Mucosa of descending colon (tissue), 3 donors: ENCODE data around the gene HLA-C. TPM values are rescaled to one million over a fixed set of nuclear protein-coding genes. Genes with fewer than 3 reads are reported as not detected.
"Not testable (repeated sequence)": the region's sequence is repeated elsewhere in the genome, so short reads cannot be mapped to it uniquely, and the experiment has no call there.

Experiments
- ATAC-seq: fragments of 200-7000 bp; cut with Tn5 transposase; one replicate; pipeline ENCODE4 v1.9.1; 2020; ENCODE audit warnings: mild to moderate bottlenecking, moderate library complexity
- DNase-seq, 3 donors: peaks; one replicate each; pipeline ENCODE4 v3.0.0-alpha.2; 2020
- H3K36me3 ChIP-seq: fragments of 200-600 bp; one replicate; pipeline ENCODE4 v1.8.0; 2021; ENCODE audit warnings: low read depth, mild to moderate bottlenecking
- H3K4me1 ChIP-seq: fragments of 200-600 bp; one replicate; pipeline ENCODE4 v1.8.0; 2021; ENCODE audit warnings: low read depth, mild to moderate bottlenecking
- H3K4me3 ChIP-seq: fragments of 200-600 bp; one replicate; pipeline ENCODE4 v1.8.0; 2021; ENCODE audit warnings: mild to moderate bottlenecking
- H3K9me3 ChIP-seq: fragments of 200-600 bp; one replicate; pipeline ENCODE4 v1.8.0; 2021; ENCODE audit warnings: mild to moderate bottlenecking
- CTCF ChIP-seq: fragments of 200-600 bp; IDR thresholded peaks from one replicate; pipeline ENCODE4 v1.8.0; 2022; ENCODE audit warnings: antibody characterized with exemption, mild to moderate bottlenecking
- intact Hi-C, 2 donors: fragments of 100-400 bp; cut with DNase I in 1 of 2; cut with micrococcal nuclease in 1 of 2; formaldehyde crosslinking; loops; one replicate each; pipeline versions ENCODE4 v1.11.0 to v1.11.1; 2022; cut with DNase I, micrococcal nuclease
- total RNA-seq, 3 donors: library from RNA; stranded (reverse); fragmentation: NEBNext Ultra II Directional in 2 of 3; extraction: Animal tissue kit (Norgen Biotek cat#: 25700) in 2 of 3; gene quantifications; one replicate each; pipeline versions ENCODE4 v1.2.1 to v1.2.4, GENCODE V29; 2021 to 2023
- donor health status: DM: no; HTN: no; CAD: no; lungs with moderate emphysema.
- donor health status: DM: no; HTN: no; CAD: no.
- donor health status: DM: no; HTN: yes; CAD: no.

The HLA-C gene
- total RNA-seq, 3 donors from 2014 or later = 965 to 2,616 (median 1,478) TPM

- Histone ChIP-seq H3K4me1 (no peaks in the 10 kb centered on the region), H3K4me3 (no peak overlapping the region), H3K36me3 (no peaks in the 10 kb centered on the region), H3K9me3 (no peaks in the 10 kb centered on the region)
- DNase-seq = no peak
- TF ChIP-seq CTCF = no peak
- no peak for ATAC-seq
- intact Hi-C loops = no loop called here
These were observed 32.0 kb downstream of the HLA-C start for GRCh38 chr6:31239854-31240253.

- intact Hi-C loops = not testable (repeated sequence)
These were observed 37.8 kb downstream of the HLA-C start for GRCh38 chr6:31234101-31234500.

GRCh38 chr6:31228476-31228875 is 43.4 kb downstream of the HLA-C start:
- intact Hi-C loops = no loop called here
- DNase-seq (peak; percentile 29 to 57 (median 43)), ATAC-seq (peak; percentile 92)
- Histone ChIP-seq H3K9me3 (no peaks in the 10 kb centered on the region), H3K4me3 (no peak overlapping the region), H3K4me1 (peaks cover 3% of the 10 kb centered on the region), H3K36me3 (no peaks in the 10 kb centered on the region)
- no peak for TF ChIP-seq CTCF

More at GRCh38 chr6:31234101-31234500, 37.8 kb downstream of the HLA-C start:
- H3K4me1 ChIP-seq, H3K36me3 ChIP-seq, H3K9me3 ChIP-seq, ATAC-seq, DNase-seq, H3K4me3 ChIP-seq: not testable (repeated sequence)

GRCh38 chr6:31227143-31227542 is 44.7 kb downstream of the HLA-C start:
- Histone ChIP-seq H3K4me3 (no peak overlapping the region), H3K4me1 (peaks cover 3% of the 10 kb centered on the region), H3K9me3 (no peaks in the 10 kb centered on the region), H3K36me3 (no peaks in the 10 kb centered on the region)
- no peak for TF ChIP-seq CTCF
- intact Hi-C loops = no loop called here
- DNase-seq (no peak), ATAC-seq (no peak)

GRCh38 chr6:31225735-31226134 is 46.2 kb downstream of the HLA-C start:
- ATAC-seq (peak; percentile 56), DNase-seq (no peak)
- intact Hi-C loops = no loop called here
- no peak overlapping the region for H3K4me3 ChIP-seq
- H3K36me3 ChIP-seq = no peaks in the 10 kb centered on the region
- H3K9me3 ChIP-seq = no peaks in the 10 kb centered on the region
- H3K4me1 ChIP-seq = peaks cover 3% of the 10 kb centered on the region
- TF ChIP-seq CTCF = no peak

- no peaks in the 10 kb centered on the region for H3K9me3 ChIP-seq
- no peak for TF ChIP-seq CTCF
- intact Hi-C loops = no loop called here
- ATAC-seq (peak; percentile 25), DNase-seq (no peak)
- H3K4me3 ChIP-seq = no peak overlapping the region
- H3K4me1 ChIP-seq = no peaks in the 10 kb centered on the region
- H3K36me3 ChIP-seq = no peaks in the 10 kb centered on the region
These were observed 49.4 kb downstream of the HLA-C start for GRCh38 chr6:31222496-31222895.

Other genes starting within 250 kb of the HLA-C start
- not detected for gene C6orf15, start 159.5 kb downstream of the HLA-C start, total RNA-seq
- gene PSORS1C1, start 157.3 kb downstream of the HLA-C start, total RNA-seq = 10 to 100 TPM in 1 of 3 donors, 1 to 10 TPM in 2; 2.4 to 11.1 (median 4.6) TPM
- not detected for gene CDSN, start 151.6 kb downstream of the HLA-C start, total RNA-seq
- gene PSORS1C2, start 133.0 kb downstream of the HLA-C start, total RNA-seq = not detected
- gene CCHCR1, start 114.3 kb downstream of the HLA-C start, total RNA-seq = 10 to 100 TPM; 25.7 to 53.3 (median 43.4) TPM
- 10 to 100 TPM in 1 of 3 donors, 1 to 10 TPM in 2; 5.3 to 13.2 (median 7.3) TPM for gene TCF19, start 113.5 kb downstream of the HLA-C start, total RNA-seq
- gene POU5F1, start 101.4 kb downstream of the HLA-C start, total RNA-seq = 1 to 10 TPM; 2.1 to 5.8 (median 3.4) TPM
- 1,000 to 10,000 TPM; 1,294 to 6,470 (median 3,045) TPM for gene HLA-B, start 85.1 kb upstream of the HLA-C start, total RNA-seq
- gene MICA, start 131.5 kb upstream of the HLA-C start, total RNA-seq = 10 to 100 TPM; 18.1 to 24.2 (median 20.7) TPM
- 1 to 10 TPM; 1.3 to 4.1 (median 2.9) TPM for gene MICB, start 226.1 kb upstream of the HLA-C start, total RNA-seq